ENCODE data around the gene CHDH.

CHDH gene

DNA sequence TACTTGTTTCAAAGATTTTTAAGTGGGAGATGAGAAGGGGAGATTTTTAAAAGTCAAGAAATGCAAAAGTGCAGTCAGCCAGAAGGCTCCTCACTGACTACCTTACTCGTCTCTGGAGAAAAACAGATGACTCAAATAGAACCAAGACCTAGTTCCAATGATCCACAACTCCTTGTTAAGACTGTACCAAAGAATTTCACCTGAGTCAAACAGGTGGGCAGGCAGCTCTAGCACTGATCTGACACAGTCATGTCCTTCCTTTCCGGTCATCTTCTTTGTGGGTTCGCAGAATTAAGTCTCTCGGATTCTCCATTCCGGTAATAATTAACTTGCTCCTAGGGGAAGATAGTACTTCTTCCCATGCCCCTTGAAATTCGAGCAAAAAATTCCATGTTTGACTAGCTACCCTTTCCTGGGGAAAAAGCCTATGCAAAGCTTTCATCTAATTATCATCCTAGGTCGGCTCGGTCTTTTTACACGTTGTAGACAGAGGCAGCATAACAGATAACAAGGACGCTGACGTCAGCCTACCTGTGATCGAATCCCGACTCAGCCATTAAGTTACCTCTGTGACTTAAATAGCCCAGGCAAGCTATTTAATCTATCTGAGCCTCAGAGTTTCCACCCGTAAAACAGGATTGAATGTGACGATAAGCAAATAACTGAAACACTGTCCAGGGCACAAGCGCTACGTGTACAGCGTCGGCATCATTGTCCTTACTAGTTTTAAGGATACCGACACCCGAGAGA lies 44.7 kb upstream of the CHDH start:
- H3K27me3 ChIP-seq (ENCODE audit: low read length): no peaks in the 10 kb centered on the region
- peak overlapping the region; percentile 79 for H3K9ac ChIP-seq (ENCODE audit: low read length)
- H2AFZ ChIP-seq (ENCODE audit: low read depth, low read length, severe bottlenecking): peak overlapping the region; percentile 17
- H4K20me1 ChIP-seq (ENCODE audit: low read depth, low read length): no peaks in the 10 kb centered on the region; the same call in 1 of the 2 replicates
- peaks cover 45% of the 10 kb centered on the region for H3K79me2 ChIP-seq (ENCODE audit: insufficient read depth, low read length)
- no peaks in the 10 kb centered on the region for H3K9me2 ChIP-seq (replicated peaks; ENCODE audit: insufficient read depth, low read length)
- H3K27ac ChIP-seq (ENCODE audit: low read depth, low read length): no peak overlapping the region
- H3F3A ChIP-seq (ENCODE audit: insufficient read depth): 0 out of 2 replicates have a peak, but pooled peaks cover 3% of the 10 kb centered on the region
- peak overlapping the region; percentile 85 for H3K4me3 ChIP-seq (ENCODE audit: insufficient read depth, low read length, poor library complexity, severe bottlenecking)
- no peaks in the 10 kb centered on the region for H3K9me3 ChIP-seq (ENCODE audit: insufficient read depth, low read length)
- TF ChIP-seq EZH2phosphoT487 (conservative IDR thresholded peaks at IDR 0.05; ENCODE audit: low read length): no peak
- TF ChIP-seq, protein P1, sequence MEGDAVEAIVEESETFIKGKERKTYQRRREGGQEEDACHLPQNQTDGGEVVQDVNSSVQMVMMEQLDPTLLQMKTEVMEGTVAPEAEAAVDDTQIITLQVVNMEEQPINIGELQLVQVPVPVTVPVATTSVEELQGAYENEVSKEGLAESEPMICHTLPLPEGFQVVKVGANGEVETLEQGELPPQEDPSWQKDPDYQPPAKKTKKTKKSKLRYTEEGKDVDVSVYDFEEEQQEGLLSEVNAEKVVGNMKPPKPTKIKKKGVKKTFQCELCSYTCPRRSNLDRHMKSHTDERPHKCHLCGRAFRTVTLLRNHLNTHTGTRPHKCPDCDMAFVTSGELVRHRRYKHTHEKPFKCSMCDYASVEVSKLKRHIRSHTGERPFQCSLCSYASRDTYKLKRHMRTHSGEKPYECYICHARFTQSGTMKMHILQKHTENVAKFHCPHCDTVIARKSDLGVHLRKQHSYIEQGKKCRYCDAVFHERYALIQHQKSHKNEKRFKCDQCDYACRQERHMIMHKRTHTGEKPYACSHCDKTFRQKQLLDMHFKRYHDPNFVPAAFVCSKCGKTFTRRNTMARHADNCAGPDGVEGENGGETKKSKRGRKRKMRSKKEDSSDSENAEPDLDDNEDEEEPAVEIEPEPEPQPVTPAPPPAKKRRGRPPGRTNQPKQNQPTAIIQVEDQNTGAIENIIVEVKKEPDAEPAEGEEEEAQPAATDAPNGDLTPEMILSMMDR (IDR thresholded peaks at IDR 0.05; ENCODE audit: insufficient read depth, low read length, poor library complexity, severe bottlenecking): no peak
- 0 out of 2 replicates have a peak, but pooled peaks cover 4% of the 10 kb centered on the region for H3K36me3 ChIP-seq (ENCODE audit: low read length)
- H3K4me2 ChIP-seq (ENCODE audit: low read depth, low read length, poor library complexity, severe bottlenecking): peak overlapping the region; percentile 85

DNA sequence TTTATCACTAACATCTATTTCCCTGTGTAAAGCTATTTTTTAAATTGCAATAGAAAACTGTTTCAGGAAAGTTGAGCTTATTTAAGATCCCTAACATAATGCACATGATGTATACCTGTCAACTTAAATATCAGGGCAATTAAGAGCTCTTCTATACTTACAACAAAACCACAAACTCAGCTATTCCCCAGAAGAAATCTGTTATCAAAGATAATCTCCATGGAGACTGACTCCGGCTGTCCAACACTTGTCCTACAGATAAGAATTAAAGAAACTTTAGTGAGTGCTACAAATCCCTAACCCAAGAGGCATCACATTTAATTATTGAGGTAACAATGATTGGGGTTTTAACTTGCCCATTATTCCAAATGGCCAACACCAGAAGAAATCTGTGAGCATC lies 42.0 kb upstream of the CHDH start:
- H3K9me2 ChIP-seq (replicated peaks; ENCODE audit: insufficient read depth, low read length): no peaks in the 10 kb centered on the region
- no peak for TF ChIP-seq EZH2phosphoT487 (conservative IDR thresholded peaks at IDR 0.05; ENCODE audit: low read length)
- TF ChIP-seq, protein P1 (IDR thresholded peaks at IDR 0.05; ENCODE audit: insufficient read depth, low read length, poor library complexity, severe bottlenecking): no peak
- 0 out of 2 replicates have a peak, but pooled peaks cover 15% of the 10 kb centered on the region for H3K36me3 ChIP-seq (ENCODE audit: low read length)
- H3K9ac ChIP-seq (ENCODE audit: low read length): no peak overlapping the region
- no peaks in the 10 kb centered on the region for H3K9me3 ChIP-seq (ENCODE audit: insufficient read depth, low read length)
- H3F3A ChIP-seq (ENCODE audit: insufficient read depth): peaks cover 7% of the 10 kb centered on the region; the same call in 1 of the 2 replicates
- H3K27ac ChIP-seq (ENCODE audit: low read depth, low read length): no peak overlapping the region
- H3K79me2 ChIP-seq (ENCODE audit: insufficient read depth, low read length): peaks cover 45% of the 10 kb centered on the region
- H3K4me2 ChIP-seq (ENCODE audit: low read depth, low read length, poor library complexity, severe bottlenecking): no peak overlapping the region
- no peaks in the 10 kb centered on the region for H3K27me3 ChIP-seq (ENCODE audit: low read length)
- no peak overlapping the region for H2AFZ ChIP-seq (ENCODE audit: low read depth, low read length, severe bottlenecking)
- no peak overlapping the region for H3K4me3 ChIP-seq (ENCODE audit: insufficient read depth, low read length, poor library complexity, severe bottlenecking)
- no peaks in the 10 kb centered on the region; the same call in 1 of the 2 replicates for H4K20me1 ChIP-seq (ENCODE audit: low read depth, low read length)

DNA sequence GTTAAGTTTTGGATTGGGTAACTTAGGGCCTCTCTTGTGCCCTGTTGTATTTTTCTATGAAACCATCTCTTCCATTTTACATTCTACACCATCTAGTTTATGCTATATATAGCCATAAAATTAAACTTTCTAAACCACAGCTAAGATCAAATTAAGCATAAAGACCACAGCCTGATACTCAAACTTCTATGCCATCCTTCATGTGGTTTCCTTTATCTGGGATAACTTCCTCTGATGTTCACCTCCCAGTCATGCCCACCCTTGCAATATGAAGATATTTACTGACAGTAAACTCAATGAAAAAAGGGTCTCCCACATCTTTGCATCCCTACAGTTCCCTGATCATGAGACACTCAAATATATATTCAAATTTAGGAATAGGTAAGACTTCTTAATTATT lies 41.2 kb upstream of the CHDH start:
- Histone ChIP-seq H3K9ac (ENCODE audit: low read length) (no peak overlapping the region), H3K4me3 (ENCODE audit: insufficient read depth, low read length, poor library complexity, severe bottlenecking) (no peak overlapping the region), H3K36me3 (ENCODE audit: low read length) (0 out of 2 replicates have a peak, but pooled peaks cover 15% of the 10 kb centered on the region), H3K79me2 (ENCODE audit: insufficient read depth, low read length) (peaks cover 45% of the 10 kb centered on the region), H3K9me3 (ENCODE audit: insufficient read depth, low read length) (no peaks in the 10 kb centered on the region), H3F3A (ENCODE audit: insufficient read depth) (peaks cover 14% of the 10 kb centered on the region), H3K27ac (ENCODE audit: low read depth, low read length) (no peak overlapping the region), H2AFZ (ENCODE audit: low read depth, low read length, severe bottlenecking) (no peak overlapping the region), H3K9me2 (replicated peaks; ENCODE audit: insufficient read depth, low read length) (no peaks in the 10 kb centered on the region), H3K27me3 (ENCODE audit: low read length) (no peaks in the 10 kb centered on the region), H3K4me2 (ENCODE audit: low read depth, low read length, poor library complexity, severe bottlenecking) (no peak overlapping the region), H4K20me1 (ENCODE audit: low read depth, low read length) (no peaks in the 10 kb centered on the region; the same call in 1 of the 2 replicates)
- no peak for TF ChIP-seq EZH2phosphoT487 (conservative IDR thresholded peaks at IDR 0.05; ENCODE audit: low read length)
- TF ChIP-seq, protein P1 (IDR thresholded peaks at IDR 0.05; ENCODE audit: insufficient read depth, low read length, poor library complexity, severe bottlenecking): no peak
